Gastroesophageal sphincter (tissue), 4 donors: ENCODE data around the gene ISOC2. TPM values are rescaled to one million over a fixed set of nuclear protein-coding genes. Genes with fewer than 3 reads are reported as not detected.
A peak's percentile ranks its signal among the peaks of the same experiment; 100 is the strongest.
"Not testable (repeated sequence)": the region's sequence is repeated elsewhere in the genome, so short reads cannot be mapped to it uniquely, and the experiment has no call there.

Experiments used
- ATAC-seq: fragments of 150-250 bp; one replicate; pipeline ENCODE4 v1.9.1; 2016; ENCODE audit warnings: mild to moderate bottlenecking, moderate library complexity
- H3K27ac ChIP-seq, 4 donors: fragments of 200-600 bp; sonication (generic) in 3 of 4; 1 replicate in 3 of 4; 2 replicates in 1 of 4; pipeline ENCODE4 v1.5.1; 2016 to 2019
- H3K27me3 ChIP-seq: fragments of 200-600 bp; sonication (generic); one replicate; pipeline ENCODE4 v1.5.1; 2019
- H3K36me3 ChIP-seq, 2 donors: fragments of 200-600 bp; sonication (generic); one replicate each; pipeline ENCODE4 v1.5.1; 2019; ENCODE audit warnings: control low read depth in 1 of 2
- H3K4me1 ChIP-seq, 3 donors: fragments of 200-600 bp; sonication (generic); 1 replicate in 2 of 3; 2 replicates in 1 of 3; pipeline ENCODE4 v1.5.1; 2016 to 2019; ENCODE audit warnings: control low read depth in 2 of 3
- H3K4me3 ChIP-seq, 2 donors: fragments of 200-600 bp; sonication (generic); one replicate each; pipeline ENCODE4 v1.5.1; 2019; ENCODE audit warnings: mild to moderate bottlenecking in 1 of 2, moderate library complexity in 1 of 2
- H3K9me3 ChIP-seq, 3 donors: fragments of 200-600 bp; sonication (generic); one replicate each; pipeline ENCODE4 v1.5.1; 2017 to 2019; ENCODE audit warnings: control low read depth in 2 of 3
- CTCF ChIP-seq, 4 experiments: fragments of 200-600 bp in 2 of 4; fragments of 450-650 bp in 2 of 4; sonication (generic) in 1 of 4; IDR thresholded peaks; one replicate each; pipeline ENCODE4 v1.5.1; 2017 to 2019; ENCODE audit warnings: antibody characterized with exemption in 4 of 4, mild to moderate bottlenecking in 2 of 4, moderate library complexity in 2 of 4
- EP300 ChIP-seq: sonication (generic); formaldehyde crosslinking; IDR thresholded peaks from one replicate; pipeline ENCODE4 v1.6.1; 2017; ENCODE audit warnings: antibody characterized with exemption, mild to moderate bottlenecking
- POLR2A ChIP-seq, 2 donors: fragments of 450-650 bp; IDR thresholded peaks; one replicate each; pipeline ENCODE4 v1.6.1; 2017; ENCODE audit warnings: antibody characterized with exemption in 2 of 2, mild to moderate bottlenecking in 2 of 2, moderate library complexity in 1 of 2
- POLR2AphosphoS5 ChIP-seq: sonication (generic); formaldehyde crosslinking; IDR thresholded peaks from one replicate; pipeline ENCODE4 v1.6.1; 2017; ENCODE audit warnings: antibody characterized with exemption
- WGBS, 2 donors: methylation state at CpG; one replicate each; pipeline ENCODE4 v1.1.5; 2018; ENCODE audit warnings: low coverage in 1 of 2; 5-methylcytosine and 5-hydroxymethylcytosine counted together
- total RNA-seq, 4 donors: library from RNA; depleted of rRNA; stranded (reverse); fragments of >200 nt; gene quantifications; one replicate each; pipeline ENCODE4 v1.1.0, GENCODE V29; 2016

Gene ISOC2
- total RNA-seq, 4 donors from 2014 or later = 39.0 to 78.5 (median 63.8) TPM

GRCh38 chr19:55498246-55498840, 36.9 kb upstream of the ISOC2 start:
- TF ChIP-seq EP300 = no peak
- no peak for TF ChIP-seq POLR2AphosphoS5
- no peak for TF ChIP-seq CTCF (IDR thresholded peaks at IDR 0.05)
- TF ChIP-seq POLR2A (IDR thresholded peaks at IDR 0.05) = no peak
- Histone ChIP-seq H3K27ac (no peak overlapping the region), H3K9me3 (no peaks in the 10 kb centered on the region), H3K36me3 (peaks cover 0 to 36% of the 10 kb centered on the region in 2 donors), H3K27me3 (no peaks in the 10 kb centered on the region), H3K4me1 (peaks cover 0 to 27% (median 0%) of the 10 kb centered on the region in 3 donors), H3K4me3 (no peak overlapping the region)
- 23 to 25% methylated on average over 1 to 2 of the region's 2 CpGs for WGBS, 2 donors
- ATAC-seq = no peak

- H3K9me3 ChIP-seq = no peaks in the 10 kb centered on the region
- H3K36me3 ChIP-seq = peaks cover 0 to 36% of the 10 kb centered on the region in 2 donors
- H3K4me1 ChIP-seq = peaks cover 0 to 31% (median 0%) of the 10 kb centered on the region in 3 donors
- H3K4me3 ChIP-seq = no peak overlapping the region
- no peak overlapping the region for H3K27ac ChIP-seq
- WGBS, 2 donors = 71% methylated on average over 2 of the region's 13 CpGs; no CpG with 5 or more reads in 1 of the 2 donors
- no peak for ATAC-seq
- no peaks in the 10 kb centered on the region for H3K27me3 ChIP-seq
- TF ChIP-seq EP300 (no peak), POLR2AphosphoS5 (no peak), POLR2A (IDR thresholded peaks at IDR 0.05) (no peak), CTCF (IDR thresholded peaks at IDR 0.05) (no peak)
Measured at GRCh38 chr19:55497763-55498162, 36.3 kb upstream of the ISOC2 start.

- not testable (repeated sequence) for H3K9me3 ChIP-seq, H3K27me3 ChIP-seq, H3K4me3 ChIP-seq, ATAC-seq
- Histone ChIP-seq H3K27ac (peak overlapping the region in 1 of 4 donors; percentile 10), H3K36me3 (peaks cover 0 to 33% of the 10 kb centered on the region in 2 donors), H3K4me1 (peaks cover 0 to 40% (median under 1%) of the 10 kb centered on the region in 3 donors)
- 40 to 73% methylated on average over 2 to 9 of the region's 10 CpGs for WGBS, 2 donors
Measured at GRCh38 chr19:55496820-55497219, 35.4 kb upstream of the ISOC2 start.

GRCh38 chr19:55495646-55496349, 34.4 kb upstream of the ISOC2 start:
- Histone ChIP-seq H3K36me3 (peaks cover 0 to 22% of the 10 kb centered on the region in 2 donors), H3K27me3 (no peaks in the 10 kb centered on the region), H3K4me1 (peaks cover 0 to 51% (median 6%) of the 10 kb centered on the region in 3 donors), H3K27ac (no peak overlapping the region), H3K4me3 (no peak overlapping the region), H3K9me3 (no peaks in the 10 kb centered on the region)
- TF ChIP-seq CTCF (IDR thresholded peaks at IDR 0.05) (no peak), EP300 (no peak), POLR2A (IDR thresholded peaks at IDR 0.05) (no peak), POLR2AphosphoS5 (no peak)
- 23 to 71% methylated on average over 2 to 3 of the region's 11 CpGs for WGBS, 2 donors
- ATAC-seq = no peak

- peak; percentile 44 for ATAC-seq
- Histone ChIP-seq H3K27me3 (no peaks in the 10 kb centered on the region), H3K27ac (peak overlapping the region in 3 of 4 donors; percentile 47 to 96 (median 95)), H3K9me3 (no peaks in the 10 kb centered on the region), H3K36me3 (peaks cover 0 to 9% of the 10 kb centered on the region in 2 donors), H3K4me1 (peaks cover 0 to 66% (median 8%) of the 10 kb centered on the region in 3 donors), H3K4me3 (peak overlapping the region in 1 of 2 donors; percentile 36)
- 55% methylated on average over 4 of the region's 22 CpGs; no CpG with 5 or more reads in 1 of the 2 donors for WGBS, 2 donors
- peak in 1 of 2 donors; percentile 15 for TF ChIP-seq POLR2A (IDR thresholded peaks at IDR 0.05)
- TF ChIP-seq EP300 = no peak
- no peak for TF ChIP-seq POLR2AphosphoS5
Measured at GRCh38 chr19:55494172-55494761, 32.8 kb upstream of the ISOC2 start.
